Fibroblast of lung (primary cell): ENCODE measurements around the gene CLEC4G.

Experiments used
- EZH2 ChIP-seq: IDR thresholded peaks from 2 replicates; pipeline ENCODE4 v1.5.1; 2012; ENCODE audit warnings: low read length, control low read depth, mild to moderate bottlenecking; ENCODE audit errors: missing control alignments
- TF ChIP-seq, protein P1 (sequence below), 2 donors: IDR thresholded peaks in 1 of 2; conservative IDR thresholded peaks in 1 of 2; 1 replicate in 1 of 2; 2 replicates in 1 of 2; pipeline ENCODE4 v1.5.1; 2011 to 2012; ENCODE audit warnings: low read length in 2 of 2, control low read depth in 1 of 2, inconsistent platforms in 1 of 2, low read depth in 1 of 2, mild to moderate bottlenecking in 1 of 2

DNA sequence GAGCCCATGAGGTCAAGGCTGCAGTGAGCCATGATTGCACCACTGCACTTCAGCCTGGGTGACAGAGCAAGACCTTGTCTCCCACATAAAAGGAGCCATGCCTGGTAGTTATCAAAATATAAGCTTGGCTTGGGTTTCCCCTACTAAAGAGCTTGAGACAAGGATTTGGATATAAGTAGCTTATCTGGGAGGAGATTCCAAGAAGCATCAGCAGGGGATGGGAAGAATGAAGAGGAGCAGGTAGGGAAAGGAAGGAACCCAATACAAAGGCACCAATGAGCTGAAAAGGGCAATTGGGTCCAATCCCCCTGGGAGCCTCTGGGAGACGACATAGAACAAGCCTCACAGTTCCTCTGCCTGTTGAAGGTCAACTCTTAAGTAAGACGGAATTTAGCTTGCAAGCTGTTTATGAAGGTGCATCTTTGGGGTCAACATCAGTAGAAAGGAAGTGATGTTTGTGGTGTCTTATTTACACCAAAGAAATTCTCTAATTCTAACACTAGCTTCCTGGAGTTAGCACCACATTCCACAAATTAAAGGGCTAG is 7.4 kb upstream of the CLEC4G start:
- TF ChIP-seq, protein P1, sequence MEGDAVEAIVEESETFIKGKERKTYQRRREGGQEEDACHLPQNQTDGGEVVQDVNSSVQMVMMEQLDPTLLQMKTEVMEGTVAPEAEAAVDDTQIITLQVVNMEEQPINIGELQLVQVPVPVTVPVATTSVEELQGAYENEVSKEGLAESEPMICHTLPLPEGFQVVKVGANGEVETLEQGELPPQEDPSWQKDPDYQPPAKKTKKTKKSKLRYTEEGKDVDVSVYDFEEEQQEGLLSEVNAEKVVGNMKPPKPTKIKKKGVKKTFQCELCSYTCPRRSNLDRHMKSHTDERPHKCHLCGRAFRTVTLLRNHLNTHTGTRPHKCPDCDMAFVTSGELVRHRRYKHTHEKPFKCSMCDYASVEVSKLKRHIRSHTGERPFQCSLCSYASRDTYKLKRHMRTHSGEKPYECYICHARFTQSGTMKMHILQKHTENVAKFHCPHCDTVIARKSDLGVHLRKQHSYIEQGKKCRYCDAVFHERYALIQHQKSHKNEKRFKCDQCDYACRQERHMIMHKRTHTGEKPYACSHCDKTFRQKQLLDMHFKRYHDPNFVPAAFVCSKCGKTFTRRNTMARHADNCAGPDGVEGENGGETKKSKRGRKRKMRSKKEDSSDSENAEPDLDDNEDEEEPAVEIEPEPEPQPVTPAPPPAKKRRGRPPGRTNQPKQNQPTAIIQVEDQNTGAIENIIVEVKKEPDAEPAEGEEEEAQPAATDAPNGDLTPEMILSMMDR (conservative IDR thresholded peaks at IDR 0.05 in 1 of 2, IDR thresholded peaks at IDR 0.05 in 1 of 2; ENCODE audit: low read depth in 1 of 2, low read length in 2 of 2) = no peak
- no peak for TF ChIP-seq EZH2
